ENCODE measurements around the gene DNAJA3.
"Not testable (repeated sequence)": the region's sequence is repeated elsewhere in the genome, so short reads cannot be mapped to it uniquely, and the experiment has no call there.

Gene DNAJA3

GRCh38 chr16:4387781-4388180 lies 37.9 kb upstream of the DNAJA3 start:
- no peak for DNase-seq (ENCODE audit: low read depth)

GRCh38 chr16:4388271-4389021 lies 37.2 kb upstream of the DNAJA3 start:
- DNase-seq (ENCODE audit: low read depth): no peak

DNA sequence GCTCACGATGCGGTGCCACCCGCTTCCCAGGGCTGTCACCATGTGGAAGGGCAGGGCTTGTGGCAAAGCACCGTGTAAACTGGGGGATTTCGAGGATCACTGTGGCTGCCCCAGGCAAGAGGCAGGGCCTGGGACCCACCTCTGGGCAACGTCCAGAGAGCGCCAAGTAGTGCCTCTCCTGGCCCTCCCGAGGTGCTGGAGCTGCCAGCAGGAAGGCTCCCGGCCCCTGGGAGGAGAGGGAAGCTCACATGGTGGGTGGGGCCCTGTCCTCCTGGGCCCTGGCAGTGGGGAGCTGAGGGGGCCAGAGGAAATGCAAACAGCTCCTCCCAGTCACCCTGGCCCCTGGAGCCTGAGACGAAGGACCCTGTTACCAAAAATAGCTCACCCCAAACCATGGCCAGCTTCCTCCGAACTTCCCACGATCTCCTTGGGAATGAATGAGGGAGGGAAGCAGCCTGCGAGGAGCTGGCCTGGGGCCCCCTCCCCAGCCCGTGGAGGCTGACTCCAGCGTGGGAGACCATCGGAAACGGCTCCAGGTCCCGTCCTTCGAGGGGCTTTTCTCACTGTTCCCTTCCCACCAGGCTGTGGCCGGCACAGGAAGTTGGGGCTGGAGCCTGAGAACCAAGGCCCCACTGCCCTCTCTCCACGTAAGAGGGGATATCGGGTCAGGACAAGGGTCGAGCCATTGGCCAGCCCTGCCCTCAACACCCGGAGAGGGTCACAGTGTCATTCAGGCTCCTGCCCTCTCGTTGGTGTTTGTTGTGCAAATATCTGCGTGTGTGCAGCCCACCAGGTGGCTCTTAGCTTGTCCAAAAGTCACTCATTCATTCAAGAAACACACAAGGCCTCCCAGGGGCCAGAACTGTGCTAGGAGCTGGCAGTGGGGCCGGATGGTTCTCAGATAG lies 36.4 kb upstream of the DNAJA3 start:
- DNase-seq (ENCODE audit: low read depth): no peak

GRCh38 chr16:4390266-4391260 lies 35.1 kb upstream of the DNAJA3 start:
- no peak for DNase-seq (ENCODE audit: low read depth)

DNA sequence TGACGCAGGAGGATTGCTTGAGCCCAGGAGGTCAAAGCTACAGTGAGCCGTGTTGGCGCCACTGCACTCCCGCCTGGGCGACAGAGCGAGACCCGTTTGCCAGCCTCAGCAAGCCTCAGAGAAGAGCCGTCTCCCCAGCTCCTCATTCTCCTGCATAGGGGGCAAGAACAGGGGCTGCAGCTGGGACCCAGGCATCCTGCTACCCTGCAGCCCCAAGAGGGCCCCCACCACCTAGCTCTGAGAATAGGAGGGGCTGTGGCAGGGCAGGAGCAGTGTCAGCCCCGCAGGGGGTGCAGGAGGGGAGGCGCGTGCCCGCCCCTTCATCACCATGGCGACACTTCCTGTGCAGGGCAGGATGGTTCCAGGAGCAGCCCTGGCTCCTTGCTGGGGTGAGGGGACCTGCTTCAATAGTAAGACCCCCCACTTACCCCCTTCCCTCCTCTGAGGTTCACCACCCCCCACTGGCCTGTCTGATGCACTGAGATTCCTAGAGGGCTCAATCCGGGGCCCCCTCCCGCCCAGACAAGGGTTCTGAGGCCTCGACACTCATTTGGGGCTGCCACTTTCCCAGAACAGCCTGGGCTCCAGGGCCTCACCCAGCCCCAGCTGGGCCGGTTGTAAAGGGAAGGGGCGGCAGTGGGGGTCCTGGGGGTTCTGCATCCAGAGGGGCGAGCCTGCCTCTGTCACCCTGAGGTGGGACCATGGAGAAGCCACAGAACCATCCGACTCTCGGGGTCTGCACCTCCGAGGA lies 33.9 kb upstream of the DNAJA3 start:
- DNase-seq (ENCODE audit: low read depth): no peak

GRCh38 chr16:4392382-4393239 lies 33.1 kb upstream of the DNAJA3 start:
- no peak for DNase-seq (ENCODE audit: low read depth)

- DNase-seq (ENCODE audit: low read depth): no peak
Observed at GRCh38 chr16:4393240-4393600, 32.4 kb upstream of the DNAJA3 start.

- not testable (repeated sequence) for DNase-seq (ENCODE audit: low read depth)
Observed at GRCh38 chr16:4393850-4394249, 31.8 kb upstream of the DNAJA3 start.

GRCh38 chr16:4395055-4395726 lies 30.5 kb upstream of the DNAJA3 start:
- DNase-seq (ENCODE audit: low read depth): no peak

GRCh38 chr16:4399001-4399730 lies 26.5 kb upstream of the DNAJA3 start:
- DNase-seq (ENCODE audit: low read depth): no peak

DNA sequence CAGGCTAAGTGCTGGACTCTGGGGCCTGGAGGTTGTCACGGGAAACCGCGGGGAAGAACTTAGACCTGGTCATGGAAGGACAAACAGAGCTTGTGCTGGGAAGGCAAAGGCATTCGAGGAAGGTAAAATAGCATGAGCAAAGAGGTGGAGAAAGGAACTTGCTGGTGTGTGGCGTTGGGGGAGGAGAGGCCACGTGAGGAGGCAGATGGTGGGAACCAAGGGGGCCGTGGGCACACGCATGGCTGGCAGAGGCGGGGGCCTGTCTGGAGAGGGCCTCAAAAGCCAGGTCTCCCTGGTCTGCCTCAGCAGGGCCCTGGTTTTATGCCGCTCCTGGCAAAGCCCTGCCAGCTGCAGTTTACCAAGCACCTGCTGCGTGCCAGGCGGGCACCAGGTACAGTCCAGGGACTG lies 24.6 kb upstream of the DNAJA3 start:
- no peak for DNase-seq (ENCODE audit: low read depth)

DNA sequence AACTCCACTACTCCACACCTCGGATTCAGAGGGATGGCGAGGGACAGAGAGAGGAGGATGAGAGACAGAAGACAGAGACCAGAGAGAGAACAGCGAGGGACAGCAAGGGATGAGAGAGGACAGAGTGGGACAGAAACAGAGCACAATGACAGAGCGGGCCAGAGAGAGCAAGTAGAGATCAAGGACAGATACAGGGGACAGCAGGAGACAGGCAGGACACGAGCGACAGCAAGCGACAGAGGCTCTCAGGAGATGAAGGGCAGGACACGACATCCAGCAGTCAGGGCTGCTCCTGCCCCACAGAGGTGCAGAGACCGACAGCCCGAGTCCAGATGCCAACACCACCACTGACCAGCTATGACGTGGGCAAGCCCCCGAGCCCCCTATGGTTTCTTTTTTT lies 24.2 kb upstream of the DNAJA3 start:
- DNase-seq (ENCODE audit: low read depth): no peak

GRCh38 chr16:4402439-4403132 lies 23.1 kb upstream of the DNAJA3 start:
- DNase-seq (ENCODE audit: low read depth): no peak

DNA sequence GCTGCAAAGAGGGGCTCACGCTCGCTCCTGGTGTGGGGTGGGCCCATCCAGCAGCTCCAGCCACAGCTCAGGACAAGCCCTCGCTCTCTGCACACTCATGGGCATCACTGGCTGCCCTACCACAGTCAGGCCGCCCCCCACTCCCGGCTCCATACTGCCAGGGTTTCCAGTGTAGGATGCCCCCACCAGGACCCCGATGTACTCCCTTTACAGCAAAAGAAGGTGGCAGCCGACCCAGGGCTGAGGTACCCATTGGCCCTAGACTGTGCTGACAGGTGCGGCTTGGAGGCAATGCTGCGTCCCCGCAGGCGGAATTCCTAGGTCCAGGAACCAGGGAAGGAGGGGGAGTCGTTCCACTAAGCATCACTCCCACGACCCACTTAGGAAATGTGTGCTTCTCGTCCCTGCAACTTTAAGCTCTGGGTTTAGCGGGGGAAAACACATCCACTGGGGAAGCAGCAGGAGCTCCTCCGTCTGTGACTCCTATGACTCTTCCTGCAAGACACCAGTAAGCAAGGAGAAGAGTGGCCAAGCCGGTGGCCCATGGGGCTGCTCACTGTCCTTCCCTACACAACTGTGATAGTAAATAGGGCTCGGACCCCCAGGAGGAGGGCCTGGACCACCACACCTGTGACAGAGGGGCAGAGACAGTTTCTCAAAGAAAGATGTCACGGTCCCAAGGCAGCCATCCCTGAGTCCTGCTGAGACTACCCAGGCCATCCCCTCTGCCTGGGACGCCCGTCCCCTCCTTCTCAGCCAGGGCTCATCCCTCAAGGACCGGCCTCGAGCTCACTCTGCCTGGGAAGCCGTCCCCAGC lies 22.3 kb upstream of the DNAJA3 start:
- no peak for DNase-seq (ENCODE audit: low read depth)

- DNase-seq (ENCODE audit: low read depth): no peak
Observed at GRCh38 chr16:4404247-4404966, 21.3 kb upstream of the DNAJA3 start.

DNA sequence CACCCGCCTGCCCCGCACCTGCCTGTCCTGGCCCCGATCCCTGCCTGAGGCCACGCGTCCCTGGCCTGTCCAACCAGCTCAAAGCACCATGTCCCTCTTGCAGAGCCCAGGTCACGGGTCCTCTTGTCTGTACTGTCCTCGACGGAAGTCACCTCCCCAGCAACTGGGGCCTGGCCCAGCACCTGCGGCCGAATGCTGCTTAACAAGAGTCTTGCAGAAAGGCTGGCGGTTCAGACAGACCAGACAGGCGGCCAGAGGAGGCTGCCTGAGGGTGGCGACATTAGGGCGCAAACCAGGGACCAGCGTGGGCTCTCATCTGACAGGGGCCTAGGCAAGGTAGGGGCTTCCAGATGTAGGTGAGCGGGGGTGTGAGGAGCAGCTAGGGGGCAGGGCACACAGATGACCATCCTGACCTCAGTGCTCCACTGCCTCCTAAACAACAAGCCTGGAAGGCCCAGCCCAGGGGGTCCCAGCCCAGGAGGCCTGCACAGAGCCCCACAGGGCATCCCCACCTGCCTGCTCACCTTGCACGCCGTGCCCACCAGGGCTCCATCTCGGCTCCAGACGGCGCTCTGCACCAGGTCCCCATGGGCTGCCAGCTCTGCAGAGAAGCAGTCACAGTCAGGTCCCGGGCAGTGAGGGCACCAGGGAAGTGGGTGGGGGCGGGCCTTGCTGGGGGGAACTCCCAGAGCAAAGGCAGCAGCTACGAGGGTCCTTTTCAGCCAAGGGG lies 20.5 kb upstream of the DNAJA3 start:
- DNase-seq (ENCODE audit: low read depth): no peak

All from HS-27A (cell line).